ENCODE results near the gene ATG14.

Gene ATG14

DNA sequence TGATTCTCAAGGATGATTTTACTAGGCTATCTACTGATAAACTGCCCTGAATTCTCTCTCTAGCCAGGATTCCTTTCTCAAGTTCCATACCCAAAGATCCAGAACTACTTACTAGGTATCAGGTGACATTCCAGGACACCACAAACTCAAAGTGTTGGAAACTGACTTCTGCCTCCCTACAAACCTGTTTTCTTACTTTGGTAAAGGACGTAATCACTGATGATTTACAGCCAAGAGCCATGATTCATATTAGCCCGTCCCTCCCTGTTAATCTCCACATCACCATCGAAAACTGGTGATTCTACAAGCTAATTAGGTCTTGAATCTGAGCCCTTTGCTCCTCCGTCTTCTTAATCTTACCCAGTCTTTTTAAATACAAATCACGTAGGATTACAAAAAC lies 1.0 kb upstream of the ATG14 start:
- Histone ChIP-seq H3K27ac (ENCODE audit: extremely low read depth, low read depth, low read length) (no peak overlapping the region), H3K4me3 (ENCODE audit: low read depth, low read length) (no peak overlapping the region), H3K4me1 (ENCODE audit: control insufficient read depth, insufficient read depth, low read length) (0 out of 2 replicates have a peak, but pooled peaks cover 6% of the 10 kb centered on the region), H3K9me3 (ENCODE audit: control insufficient read depth, insufficient read depth, low read depth, low read length) (no peaks in the 10 kb centered on the region), H3K36me3 (ENCODE audit: control insufficient read depth in 2 of 2, insufficient read depth in 1 of 2, low read length in 2 of 2) (no peaks in the 10 kb centered on the region)
- ChIA-PET CTCF (interaction anchor here (2.3 kb wide), 1 partner anchor 34 kb away, joined by 6 read pairs; no protein-coding TSS in a partner anchor), POLR2A (no interaction called here)
- TF ChIP-seq ZBTB17 (tag by site-specific recombination; IDR thresholded peaks at IDR 0.05) (peak; percentile 29; the same call in 1 of the 2 replicates), GLIS2 (tag by site-specific recombination; IDR thresholded peaks at IDR 0.05) (no peak)

DNA sequence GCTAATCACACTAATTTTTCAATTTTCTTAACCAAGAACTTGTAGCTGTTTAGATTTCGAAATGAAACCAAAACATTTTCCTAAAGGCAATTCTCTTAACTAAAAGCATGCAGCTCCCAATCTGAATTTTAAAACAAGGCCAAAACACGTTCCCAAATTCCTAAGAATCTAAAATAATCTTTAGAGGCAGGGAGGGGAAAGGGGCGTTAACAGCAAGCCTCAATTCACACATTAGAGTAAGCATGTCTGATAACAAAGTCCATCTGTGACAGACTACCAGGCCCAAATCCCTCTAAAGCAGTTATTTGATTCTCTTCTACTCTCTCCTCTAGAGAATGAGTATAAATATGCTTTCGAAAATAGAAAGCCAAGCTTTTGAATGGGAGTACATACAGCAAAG lies 754 bp downstream of the ATG14 start:
- peak overlapping the region; percentile 93 for H3K4me3 ChIP-seq (ENCODE audit: low read depth, low read length)
- H3K9me3 ChIP-seq (ENCODE audit: control insufficient read depth, insufficient read depth, low read depth, low read length) = no peaks in the 10 kb centered on the region
- CTCF ChIA-PET = interaction anchor here (0.5 to 1.2 kb wide), 2 partner anchors 8 to 19 kb away, joined by 3 to 4 read pairs; no protein-coding TSS in a partner anchor
- no peaks in the 10 kb centered on the region for H3K36me3 ChIP-seq (ENCODE audit: control insufficient read depth in 2 of 2, insufficient read depth in 1 of 2, low read length in 2 of 2)
- TF ChIP-seq ZNF155 (tag by site-specific recombination; IDR thresholded peaks at IDR 0.05) (no peak), ZNF561 (tag by site-specific recombination; IDR thresholded peaks at IDR 0.05; ENCODE audit: borderline replicate concordance) (no peak), GFI1B (tag by site-specific recombination; IDR thresholded peaks at IDR 0.05) (no peak), ZNF37A (tag by site-specific recombination; IDR thresholded peaks at IDR 0.05) (no peak), ZSCAN23 (tag by site-specific recombination; IDR thresholded peaks at IDR 0.05) (no peak), ZNF768 (tag by site-specific recombination; IDR thresholded peaks at IDR 0.05) (no peak), SALL2 (tag by site-specific recombination; IDR thresholded peaks at IDR 0.05; ENCODE audit: borderline replicate concordance) (no peak), ZNF707 (tag by site-specific recombination; IDR thresholded peaks at IDR 0.05) (no peak), ZNF426 (tag by site-specific recombination; IDR thresholded peaks at IDR 0.05) (no peak), SP3 (tag by site-specific recombination; IDR thresholded peaks at IDR 0.05) (no peak), ZNF549 (tag by site-specific recombination; IDR thresholded peaks at IDR 0.05) (no peak), ZBTB48 (tag by site-specific recombination; IDR thresholded peaks at IDR 0.05) (no peak)
- TF ChIP-seq, protein P1, sequence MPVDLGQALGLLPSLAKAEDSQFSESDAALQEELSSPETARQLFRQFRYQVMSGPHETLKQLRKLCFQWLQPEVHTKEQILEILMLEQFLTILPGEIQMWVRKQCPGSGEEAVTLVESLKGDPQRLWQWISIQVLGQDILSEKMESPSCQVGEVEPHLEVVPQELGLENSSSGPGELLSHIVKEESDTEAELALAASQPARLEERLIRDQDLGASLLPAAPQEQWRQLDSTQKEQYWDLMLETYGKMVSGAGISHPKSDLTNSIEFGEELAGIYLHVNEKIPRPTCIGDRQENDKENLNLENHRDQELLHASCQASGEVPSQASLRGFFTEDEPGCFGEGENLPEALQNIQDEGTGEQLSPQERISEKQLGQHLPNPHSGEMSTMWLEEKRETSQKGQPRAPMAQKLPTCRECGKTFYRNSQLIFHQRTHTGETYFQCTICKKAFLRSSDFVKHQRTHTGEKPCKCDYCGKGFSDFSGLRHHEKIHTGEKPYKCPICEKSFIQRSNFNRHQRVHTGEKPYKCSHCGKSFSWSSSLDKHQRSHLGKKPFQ (tag by site-specific recombination; IDR thresholded peaks at IDR 0.05) = no peak
- TF ChIP-seq, protein P2, sequence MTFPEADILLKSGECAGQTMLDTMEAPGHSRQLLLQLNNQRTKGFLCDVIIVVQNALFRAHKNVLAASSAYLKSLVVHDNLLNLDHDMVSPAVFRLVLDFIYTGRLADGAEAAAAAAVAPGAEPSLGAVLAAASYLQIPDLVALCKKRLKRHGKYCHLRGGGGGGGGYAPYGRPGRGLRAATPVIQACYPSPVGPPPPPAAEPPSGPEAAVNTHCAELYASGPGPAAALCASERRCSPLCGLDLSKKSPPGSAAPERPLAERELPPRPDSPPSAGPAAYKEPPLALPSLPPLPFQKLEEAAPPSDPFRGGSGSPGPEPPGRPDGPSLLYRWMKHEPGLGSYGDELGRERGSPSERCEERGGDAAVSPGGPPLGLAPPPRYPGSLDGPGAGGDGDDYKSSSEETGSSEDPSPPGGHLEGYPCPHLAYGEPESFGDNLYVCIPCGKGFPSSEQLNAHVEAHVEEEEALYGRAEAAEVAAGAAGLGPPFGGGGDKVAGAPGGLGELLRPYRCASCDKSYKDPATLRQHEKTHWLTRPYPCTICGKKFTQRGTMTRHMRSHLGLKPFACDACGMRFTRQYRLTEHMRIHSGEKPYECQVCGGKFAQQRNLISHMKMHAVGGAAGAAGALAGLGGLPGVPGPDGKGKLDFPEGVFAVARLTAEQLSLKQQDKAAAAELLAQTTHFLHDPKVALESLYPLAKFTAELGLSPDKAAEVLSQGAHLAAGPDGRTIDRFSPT (tag by site-specific recombination; IDR thresholded peaks at IDR 0.05) = no peak
- TF ChIP-seq, protein P3, sequence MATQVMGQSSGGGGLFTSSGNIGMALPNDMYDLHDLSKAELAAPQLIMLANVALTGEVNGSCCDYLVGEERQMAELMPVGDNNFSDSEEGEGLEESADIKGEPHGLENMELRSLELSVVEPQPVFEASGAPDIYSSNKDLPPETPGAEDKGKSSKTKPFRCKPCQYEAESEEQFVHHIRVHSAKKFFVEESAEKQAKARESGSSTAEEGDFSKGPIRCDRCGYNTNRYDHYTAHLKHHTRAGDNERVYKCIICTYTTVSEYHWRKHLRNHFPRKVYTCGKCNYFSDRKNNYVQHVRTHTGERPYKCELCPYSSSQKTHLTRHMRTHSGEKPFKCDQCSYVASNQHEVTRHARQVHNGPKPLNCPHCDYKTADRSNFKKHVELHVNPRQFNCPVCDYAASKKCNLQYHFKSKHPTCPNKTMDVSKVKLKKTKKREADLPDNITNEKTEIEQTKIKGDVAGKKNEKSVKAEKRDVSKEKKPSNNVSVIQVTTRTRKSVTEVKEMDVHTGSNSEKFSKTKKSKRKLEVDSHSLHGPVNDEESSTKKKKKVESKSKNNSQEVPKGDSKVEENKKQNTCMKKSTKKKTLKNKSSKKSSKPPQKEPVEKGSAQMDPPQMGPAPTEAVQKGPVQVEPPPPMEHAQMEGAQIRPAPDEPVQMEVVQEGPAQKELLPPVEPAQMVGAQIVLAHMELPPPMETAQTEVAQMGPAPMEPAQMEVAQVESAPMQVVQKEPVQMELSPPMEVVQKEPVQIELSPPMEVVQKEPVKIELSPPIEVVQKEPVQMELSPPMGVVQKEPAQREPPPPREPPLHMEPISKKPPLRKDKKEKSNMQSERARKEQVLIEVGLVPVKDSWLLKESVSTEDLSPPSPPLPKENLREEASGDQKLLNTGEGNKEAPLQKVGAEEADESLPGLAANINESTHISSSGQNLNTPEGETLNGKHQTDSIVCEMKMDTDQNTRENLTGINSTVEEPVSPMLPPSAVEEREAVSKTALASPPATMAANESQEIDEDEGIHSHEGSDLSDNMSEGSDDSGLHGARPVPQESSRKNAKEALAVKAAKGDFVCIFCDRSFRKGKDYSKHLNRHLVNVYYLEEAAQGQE (tag by site-specific recombination; IDR thresholded peaks at IDR 0.05) = no peak
- TF ChIP-seq, protein P4, sequence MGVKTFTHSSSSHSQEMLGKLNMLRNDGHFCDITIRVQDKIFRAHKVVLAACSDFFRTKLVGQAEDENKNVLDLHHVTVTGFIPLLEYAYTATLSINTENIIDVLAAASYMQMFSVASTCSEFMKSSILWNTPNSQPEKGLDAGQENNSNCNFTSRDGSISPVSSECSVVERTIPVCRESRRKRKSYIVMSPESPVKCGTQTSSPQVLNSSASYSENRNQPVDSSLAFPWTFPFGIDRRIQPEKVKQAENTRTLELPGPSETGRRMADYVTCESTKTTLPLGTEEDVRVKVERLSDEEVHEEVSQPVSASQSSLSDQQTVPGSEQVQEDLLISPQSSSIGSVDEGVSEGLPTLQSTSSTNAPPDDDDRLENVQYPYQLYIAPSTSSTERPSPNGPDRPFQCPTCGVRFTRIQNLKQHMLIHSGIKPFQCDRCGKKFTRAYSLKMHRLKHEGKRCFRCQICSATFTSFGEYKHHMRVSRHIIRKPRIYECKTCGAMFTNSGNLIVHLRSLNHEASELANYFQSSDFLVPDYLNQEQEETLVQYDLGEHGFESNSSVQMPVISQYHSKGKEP (tag by site-specific recombination; IDR thresholded peaks at IDR 0.05) = no peak
- TF ChIP-seq, protein P5, sequence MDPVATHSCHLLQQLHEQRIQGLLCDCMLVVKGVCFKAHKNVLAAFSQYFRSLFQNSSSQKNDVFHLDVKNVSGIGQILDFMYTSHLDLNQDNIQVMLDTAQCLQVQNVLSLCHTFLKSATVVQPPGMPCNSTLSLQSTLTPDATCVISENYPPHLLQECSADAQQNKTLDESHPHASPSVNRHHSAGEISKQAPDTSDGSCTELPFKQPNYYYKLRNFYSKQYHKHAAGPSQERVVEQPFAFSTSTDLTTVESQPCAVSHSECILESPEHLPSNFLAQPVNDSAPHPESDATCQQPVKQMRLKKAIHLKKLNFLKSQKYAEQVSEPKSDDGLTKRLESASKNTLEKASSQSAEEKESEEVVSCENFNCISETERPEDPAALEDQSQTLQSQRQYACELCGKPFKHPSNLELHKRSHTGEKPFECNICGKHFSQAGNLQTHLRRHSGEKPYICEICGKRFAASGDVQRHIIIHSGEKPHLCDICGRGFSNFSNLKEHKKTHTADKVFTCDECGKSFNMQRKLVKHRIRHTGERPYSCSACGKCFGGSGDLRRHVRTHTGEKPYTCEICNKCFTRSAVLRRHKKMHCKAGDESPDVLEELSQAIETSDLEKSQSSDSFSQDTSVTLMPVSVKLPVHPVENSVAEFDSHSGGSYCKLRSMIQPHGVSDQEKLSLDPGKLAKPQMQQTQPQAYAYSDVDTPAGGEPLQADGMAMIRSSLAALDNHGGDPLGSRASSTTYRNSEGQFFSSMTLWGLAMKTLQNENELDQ (tag by site-specific recombination; IDR thresholded peaks at IDR 0.05; ENCODE audit: low read depth) = no peak
- TF ChIP-seq, protein P6, sequence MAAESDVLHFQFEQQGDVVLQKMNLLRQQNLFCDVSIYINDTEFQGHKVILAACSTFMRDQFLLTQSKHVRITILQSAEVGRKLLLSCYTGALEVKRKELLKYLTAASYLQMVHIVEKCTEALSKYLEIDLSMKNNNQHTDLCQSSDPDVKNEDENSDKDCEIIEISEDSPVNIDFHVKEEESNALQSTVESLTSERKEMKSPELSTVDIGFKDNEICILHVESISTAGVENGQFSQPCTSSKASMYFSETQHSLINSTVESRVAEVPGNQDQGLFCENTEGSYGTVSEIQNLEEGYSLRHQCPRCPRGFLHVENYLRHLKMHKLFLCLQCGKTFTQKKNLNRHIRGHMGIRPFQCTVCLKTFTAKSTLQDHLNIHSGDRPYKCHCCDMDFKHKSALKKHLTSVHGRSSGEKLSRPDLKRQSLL (tag by site-specific recombination; IDR thresholded peaks at IDR 0.05) = no peak
- H3K27ac ChIP-seq (ENCODE audit: extremely low read depth, low read depth, low read length) = no peak overlapping the region
- H3K4me1 ChIP-seq (ENCODE audit: control insufficient read depth, insufficient read depth, low read length) = 0 out of 2 replicates have a peak, but pooled peaks cover 6% of the 10 kb centered on the region
- POLR2A ChIA-PET = interaction anchor here (0.6 kb wide), 1 partner anchor 138 kb away, joined by 3 read pairs; no protein-coding TSS in a partner anchor
